ENCODE measurements around the gene CTR9. TPM values are rescaled to one million over a fixed set of nuclear protein-coding genes. Genes with fewer than 3 reads are reported as not detected.

The CTR9 gene
- total and polyA plus RNA-seq, 9 of the 15 experiments (the other 6 are each of a cell fraction or from before 2014, with no cell fraction given): 25.4 to 79.3 (median 47.3) TPM

DNA sequence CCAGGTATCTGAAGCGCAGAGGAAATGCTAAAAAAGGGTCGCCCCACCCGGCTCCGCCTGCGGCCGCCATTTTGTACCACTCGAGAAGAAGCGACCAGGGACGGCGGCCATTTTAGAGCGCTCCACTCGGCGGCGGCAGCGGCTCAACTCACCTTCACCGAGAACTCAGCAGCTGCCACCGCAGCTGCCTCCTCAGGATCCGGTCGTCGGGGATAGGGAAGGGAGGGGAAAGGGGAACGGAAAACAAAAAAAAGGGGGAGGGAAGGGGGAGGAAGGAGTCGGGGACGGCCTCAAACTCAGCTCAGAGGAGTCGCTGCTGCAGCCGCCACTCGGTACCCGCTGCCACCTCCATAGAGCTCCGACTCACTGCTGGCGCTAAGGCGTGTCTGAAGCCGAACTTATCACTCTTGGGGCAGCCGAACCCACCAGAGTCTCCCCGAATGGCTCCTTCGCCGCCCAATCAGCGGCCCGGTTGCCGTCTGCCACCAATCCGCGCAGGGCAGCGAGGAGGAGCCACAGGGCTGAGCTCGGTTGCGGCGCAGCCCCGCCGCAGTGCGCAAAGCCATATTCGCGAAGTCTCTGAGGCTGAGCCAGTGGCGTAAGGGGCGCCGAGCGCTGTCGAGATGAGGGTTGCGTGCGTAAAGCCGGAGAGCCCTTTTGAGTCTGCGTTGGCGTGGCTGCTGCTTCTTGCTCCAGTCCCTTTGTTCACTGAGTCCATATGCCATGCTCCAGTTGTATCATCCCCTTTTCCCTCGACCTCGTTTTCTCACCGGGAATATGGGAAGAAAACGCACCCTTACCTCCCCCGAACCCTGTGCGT, 57.7 kb downstream of the CTR9 start, which contains the start of gene EIF4G2 (continued):
- TF ChIP-seq, protein P1, sequence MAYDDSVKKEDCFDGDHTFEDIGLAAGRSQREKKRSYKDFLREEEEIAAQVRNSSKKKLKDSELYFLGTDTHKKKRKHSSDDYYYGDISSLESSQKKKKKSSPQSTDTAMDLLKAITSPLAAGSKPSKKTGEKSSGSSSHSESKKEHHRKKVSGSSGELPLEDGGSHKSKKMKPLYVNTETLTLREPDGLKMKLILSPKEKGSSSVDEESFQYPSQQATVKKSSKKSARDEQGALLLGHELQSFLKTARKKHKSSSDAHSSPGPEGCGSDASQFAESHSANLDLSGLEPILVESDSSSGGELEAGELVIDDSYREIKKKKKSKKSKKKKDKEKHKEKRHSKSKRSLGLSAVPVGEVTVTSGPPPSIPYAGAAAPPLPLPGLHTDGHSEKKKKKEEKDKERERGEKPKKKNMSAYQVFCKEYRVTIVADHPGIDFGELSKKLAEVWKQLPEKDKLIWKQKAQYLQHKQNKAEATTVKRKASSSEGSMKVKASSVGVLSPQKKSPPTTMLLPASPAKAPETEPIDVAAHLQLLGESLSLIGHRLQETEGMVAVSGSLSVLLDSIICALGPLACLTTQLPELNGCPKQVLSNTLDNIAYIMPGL (CRISPR knock-in tag; IDR thresholded peaks at IDR 0.05): 0 out of 2 replicates have a peak, but pooled peaks have one; percentile 28
- TF ChIP-seq NEUROD1 (IDR thresholded peaks at IDR 0.05; ENCODE audit: borderline replicate concordance, low read depth, low read length, partially characterized antibody) (peak; percentile 57), SAP30 (IDR thresholded peaks at IDR 0.05; ENCODE audit: borderline replicate concordance, insufficient read depth, low read depth, low read length, poor library complexity, severe bottlenecking) (no peak), NUFIP1 (IDR thresholded peaks at IDR 0.05; ENCODE audit: partially characterized antibody) (no peak), NCOA6 (IDR thresholded peaks at IDR 0.05) (no peak), ILF3 (IDR thresholded peaks at IDR 0.05; ENCODE audit: borderline replicate concordance) (no peak; the same call in 1 of the 2 replicates), ETV5 (CRISPR knock-in tag; IDR thresholded peaks at IDR 0.05; ENCODE audit: low read depth) (peak; percentile 65), ERF (CRISPR knock-in tag; IDR thresholded peaks at IDR 0.05) (peak; percentile 26; the same call in 1 of the 2 replicates), SMAD3 (CRISPR knock-in tag; conservative IDR thresholded peaks at IDR 0.05) (peak; percentile 78; the same call in 1 of the 2 replicates), DACH1 (IDR thresholded peaks at IDR 0.05; ENCODE audit: partially characterized antibody) (no peak), SNIP1 (IDR thresholded peaks at IDR 0.05; ENCODE audit: low read depth) (0 out of 2 replicates have a peak, but pooled peaks have one; percentile 27), ASH1L (IDR thresholded peaks at IDR 0.05; ENCODE audit: borderline replicate concordance, low read depth, partially characterized antibody) (peak; percentile 48), DMBX1 (CRISPR knock-in tag; IDR thresholded peaks at IDR 0.05; ENCODE audit: borderline replicate concordance) (0 out of 2 replicates have a peak, but pooled peaks have one; percentile 59), GATAD2A (IDR thresholded peaks at IDR 0.05) (peak; percentile 89; the same call in 1 of the 2 replicates), SPI1 (IDR thresholded peaks at IDR 0.05; ENCODE audit: borderline replicate concordance, low read depth, low read length) (no peak), ARNT (IDR thresholded peaks at IDR 0.05) (peak; percentile 62 to 83), DPF2 (IDR thresholded peaks at IDR 0.05) (peak; percentile 41)
- TF ChIP-seq, protein P2, sequence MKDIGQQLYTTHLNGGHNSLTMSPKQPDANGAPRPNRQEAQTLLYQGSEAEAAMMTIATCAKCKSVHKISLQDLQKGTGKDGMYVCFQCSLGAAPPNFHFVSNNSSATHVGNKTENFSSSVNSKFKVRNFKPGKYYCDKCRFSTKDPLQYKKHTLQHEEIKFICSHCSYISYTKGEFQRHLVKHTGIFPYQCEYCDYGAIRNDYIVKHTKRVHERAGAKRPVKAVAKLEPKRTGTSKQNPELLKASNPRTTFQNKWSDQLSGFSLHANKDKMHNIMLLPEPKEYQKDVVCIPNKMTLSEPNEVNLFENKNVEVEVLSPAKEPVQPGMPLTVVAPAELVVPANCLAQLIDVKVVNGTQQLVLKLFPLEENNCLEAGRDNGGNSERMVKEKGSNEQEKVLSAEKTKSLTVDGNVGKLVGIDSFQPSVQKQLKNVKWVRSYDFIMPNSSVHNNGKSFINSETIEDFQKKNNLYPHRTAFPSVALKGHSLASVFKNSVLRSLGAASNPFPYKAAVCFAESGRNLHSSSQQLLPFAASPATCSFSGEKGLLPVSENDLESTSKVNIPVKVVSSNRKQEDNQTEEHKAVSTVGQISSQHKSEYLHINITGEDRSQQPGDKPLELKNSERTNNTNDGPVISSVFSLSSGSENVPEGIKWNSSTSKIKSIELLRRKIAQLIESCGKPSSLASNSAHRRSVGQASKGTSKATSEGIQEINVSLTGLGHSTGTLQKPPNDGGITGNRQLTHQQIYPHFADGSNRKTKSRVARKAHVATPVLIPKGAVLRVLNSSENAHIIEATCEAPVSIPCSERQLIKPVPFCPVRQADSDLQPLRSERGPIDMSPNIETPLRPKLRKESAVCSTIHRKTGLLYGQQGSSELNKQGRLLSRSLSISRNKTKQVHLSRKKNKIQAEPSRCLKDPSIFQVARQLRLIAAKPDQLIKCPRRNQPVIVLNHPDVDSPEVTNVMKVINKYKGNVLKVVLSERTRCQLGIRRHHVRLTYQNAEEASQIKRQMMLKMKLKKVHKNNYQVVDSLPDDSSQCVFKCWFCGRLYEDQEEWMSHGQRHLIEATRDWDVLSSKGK (CRISPR knock-in tag; IDR thresholded peaks at IDR 0.05): no peak
- TF ChIP-seq, protein P3, sequence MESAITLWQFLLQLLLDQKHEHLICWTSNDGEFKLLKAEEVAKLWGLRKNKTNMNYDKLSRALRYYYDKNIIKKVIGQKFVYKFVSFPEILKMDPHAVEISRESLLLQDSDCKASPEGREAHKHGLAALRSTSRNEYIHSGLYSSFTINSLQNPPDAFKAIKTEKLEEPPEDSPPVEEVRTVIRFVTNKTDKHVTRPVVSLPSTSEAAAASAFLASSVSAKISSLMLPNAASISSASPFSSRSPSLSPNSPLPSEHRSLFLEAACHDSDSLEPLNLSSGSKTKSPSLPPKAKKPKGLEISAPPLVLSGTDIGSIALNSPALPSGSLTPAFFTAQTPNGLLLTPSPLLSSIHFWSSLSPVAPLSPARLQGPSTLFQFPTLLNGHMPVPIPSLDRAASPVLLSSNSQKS (CRISPR knock-in tag; IDR thresholded peaks at IDR 0.05): no peak
- TF ChIP-seq, protein P4, sequence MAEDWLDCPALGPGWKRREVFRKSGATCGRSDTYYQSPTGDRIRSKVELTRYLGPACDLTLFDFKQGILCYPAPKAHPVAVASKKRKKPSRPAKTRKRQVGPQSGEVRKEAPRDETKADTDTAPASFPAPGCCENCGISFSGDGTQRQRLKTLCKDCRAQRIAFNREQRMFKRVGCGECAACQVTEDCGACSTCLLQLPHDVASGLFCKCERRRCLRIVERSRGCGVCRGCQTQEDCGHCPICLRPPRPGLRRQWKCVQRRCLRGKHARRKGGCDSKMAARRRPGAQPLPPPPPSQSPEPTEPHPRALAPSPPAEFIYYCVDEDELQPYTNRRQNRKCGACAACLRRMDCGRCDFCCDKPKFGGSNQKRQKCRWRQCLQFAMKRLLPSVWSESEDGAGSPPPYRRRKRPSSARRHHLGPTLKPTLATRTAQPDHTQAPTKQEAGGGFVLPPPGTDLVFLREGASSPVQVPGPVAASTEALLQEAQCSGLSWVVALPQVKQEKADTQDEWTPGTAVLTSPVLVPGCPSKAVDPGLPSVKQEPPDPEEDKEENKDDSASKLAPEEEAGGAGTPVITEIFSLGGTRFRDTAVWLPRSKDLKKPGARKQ (CRISPR knock-in tag; IDR thresholded peaks at IDR 0.05): no peak
